ENCODE data around the gene TTK.

GRCh38 chr6:79967178-79967577 lies 37.3 kb upstream of the TTK start:
- TF ChIP-seq POLR2A (IDR thresholded peaks at IDR 0.05), result no peak
- TF ChIP-seq CTCF (IDR thresholded peaks at IDR 0.05), result no peak
